ENCODE measurements around the gene CTSS. TPM values are rescaled to one million over a fixed set of nuclear protein-coding genes. Genes with fewer than 3 reads are reported as not detected.
"Not testable (repeated sequence)": the region's sequence is repeated elsewhere in the genome, so short reads cannot be mapped to it uniquely, and the experiment has no call there.

Gene CTSS
- total and polyA plus RNA-seq, 8 donors: 21.1 to 473 (median 27.6) TPM

DNA sequence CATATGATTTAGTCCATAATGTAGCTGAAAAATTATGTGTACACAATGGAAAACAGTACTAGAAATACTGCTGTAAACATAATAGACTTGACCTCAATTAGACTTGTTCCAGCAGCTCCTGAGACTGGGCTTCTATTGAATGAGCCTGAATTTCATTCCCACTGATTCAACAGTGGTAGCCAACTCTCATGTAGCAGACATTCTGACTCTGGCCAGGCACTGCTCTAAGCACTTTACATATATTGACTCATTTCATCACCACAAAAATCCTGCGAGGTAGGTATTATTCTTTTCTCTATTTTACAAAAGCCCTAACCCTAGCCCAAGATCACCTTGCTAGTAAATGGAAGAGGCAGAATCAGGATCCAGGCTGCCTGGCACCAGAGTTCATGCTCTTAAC lies 12.8 kb upstream of the CTSS start:
- Histone ChIP-seq H3K36me3 (no peaks in the 10 kb centered on the region), H3K27me3 (no peaks in the 10 kb centered on the region), H3K9me3 (no peaks in the 10 kb centered on the region), H3K4me1 (peaks cover 0 to 36% of the 10 kb centered on the region in 2 donors), H3K4me3 (no peak overlapping the region), H3K27ac (no peak overlapping the region)
- intact Hi-C loops (cut with DNase I): no loop called here
- TF ChIP-seq, protein P1, sequence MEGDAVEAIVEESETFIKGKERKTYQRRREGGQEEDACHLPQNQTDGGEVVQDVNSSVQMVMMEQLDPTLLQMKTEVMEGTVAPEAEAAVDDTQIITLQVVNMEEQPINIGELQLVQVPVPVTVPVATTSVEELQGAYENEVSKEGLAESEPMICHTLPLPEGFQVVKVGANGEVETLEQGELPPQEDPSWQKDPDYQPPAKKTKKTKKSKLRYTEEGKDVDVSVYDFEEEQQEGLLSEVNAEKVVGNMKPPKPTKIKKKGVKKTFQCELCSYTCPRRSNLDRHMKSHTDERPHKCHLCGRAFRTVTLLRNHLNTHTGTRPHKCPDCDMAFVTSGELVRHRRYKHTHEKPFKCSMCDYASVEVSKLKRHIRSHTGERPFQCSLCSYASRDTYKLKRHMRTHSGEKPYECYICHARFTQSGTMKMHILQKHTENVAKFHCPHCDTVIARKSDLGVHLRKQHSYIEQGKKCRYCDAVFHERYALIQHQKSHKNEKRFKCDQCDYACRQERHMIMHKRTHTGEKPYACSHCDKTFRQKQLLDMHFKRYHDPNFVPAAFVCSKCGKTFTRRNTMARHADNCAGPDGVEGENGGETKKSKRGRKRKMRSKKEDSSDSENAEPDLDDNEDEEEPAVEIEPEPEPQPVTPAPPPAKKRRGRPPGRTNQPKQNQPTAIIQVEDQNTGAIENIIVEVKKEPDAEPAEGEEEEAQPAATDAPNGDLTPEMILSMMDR (IDR thresholded peaks at IDR 0.05): no peak
- DNase-seq (no peak), ATAC-seq (peak; percentile 31)

DNA sequence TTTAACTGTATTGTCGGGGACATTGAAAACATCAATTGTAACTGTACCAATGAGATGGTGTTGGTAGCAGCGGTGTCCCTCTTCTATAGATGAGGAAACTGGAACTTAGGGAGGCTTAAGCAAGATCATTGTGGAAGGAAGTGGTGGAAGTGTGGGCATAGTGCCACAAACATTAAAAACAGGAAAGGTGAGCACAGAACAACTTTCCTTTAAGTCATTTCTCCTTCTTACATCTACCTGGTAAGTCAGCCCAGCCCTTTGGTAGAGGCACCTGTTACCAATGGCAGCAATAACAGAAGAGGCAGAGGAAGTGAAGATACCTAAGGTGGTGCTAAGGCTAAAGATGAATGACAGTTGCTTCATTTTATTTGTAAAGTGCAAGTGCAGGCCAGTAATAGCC lies 12.0 kb upstream of the CTSS start:
- Histone ChIP-seq H3K27ac (peak overlapping the region in 1 of 2 donors; percentile 38), H3K9me3 (no peaks in the 10 kb centered on the region), H3K4me1 (peaks cover 0 to 36% of the 10 kb centered on the region in 2 donors), H3K4me3 (no peak overlapping the region), H3K27me3 (no peaks in the 10 kb centered on the region), H3K36me3 (no peaks in the 10 kb centered on the region)
- ATAC-seq: no peak
- DNase-seq: no peak
- TF ChIP-seq, protein P1 (IDR thresholded peaks at IDR 0.05): no peak
- intact Hi-C loops (cut with DNase I): no loop called here

DNA sequence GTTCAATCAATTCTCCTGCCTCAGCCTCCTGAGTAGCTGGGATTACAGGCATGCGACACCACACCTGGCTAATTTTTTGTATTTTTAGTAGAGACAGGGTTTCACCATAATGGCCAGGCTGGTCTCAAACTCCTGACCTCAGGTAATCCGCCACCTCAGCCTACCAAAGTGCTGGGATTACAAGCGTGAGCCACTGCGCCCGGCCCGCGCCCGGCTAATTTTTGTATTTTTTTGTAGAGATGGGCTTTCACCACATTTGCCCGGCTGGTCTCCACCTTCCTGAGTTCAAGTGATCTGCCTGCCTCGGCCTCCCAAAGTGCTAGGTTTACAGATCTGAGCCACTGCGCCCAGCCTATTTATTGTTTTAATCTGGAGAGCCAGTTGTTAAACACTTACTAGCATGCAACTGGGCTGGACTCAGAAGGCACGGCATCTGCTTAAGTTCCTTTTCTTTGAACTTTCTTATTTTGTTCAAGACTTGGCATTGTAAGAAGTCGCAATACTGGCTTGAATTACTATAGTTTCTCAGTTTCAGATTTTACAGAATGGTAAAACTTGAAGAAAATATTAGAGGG lies 10.4 kb upstream of the CTSS start:
- H3K4me3 ChIP-seq; H3K27me3 ChIP-seq; DNase-seq; H3K27ac ChIP-seq; H3K9me3 ChIP-seq; H3K36me3 ChIP-seq; intact Hi-C loops (cut with DNase I); ATAC-seq: not testable (repeated sequence)
- peaks cover 0 to 49% of the 10 kb centered on the region in 2 donors for H3K4me1 ChIP-seq

DNA sequence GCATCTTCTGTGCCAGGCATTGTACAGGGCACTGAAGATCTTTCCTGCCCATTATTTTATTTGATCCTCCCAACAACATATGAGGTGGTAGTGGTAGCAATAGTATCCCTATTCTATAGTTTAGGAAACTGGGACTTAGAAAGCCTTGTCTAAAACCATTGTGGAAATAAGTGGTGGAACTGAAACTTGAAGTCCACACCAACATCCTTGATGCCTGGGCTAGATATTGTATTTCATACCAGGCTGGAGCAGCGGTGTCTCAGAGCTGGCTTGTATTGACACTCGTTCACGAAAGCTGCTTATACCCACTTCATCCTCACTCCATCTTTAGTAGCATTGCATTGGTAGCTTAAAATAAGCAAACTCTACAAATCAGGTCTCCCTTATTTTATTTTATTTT lies 9.7 kb upstream of the CTSS start:
- no peak for DNase-seq
- TF ChIP-seq, protein P1 (IDR thresholded peaks at IDR 0.05): no peak
- no peaks in the 10 kb centered on the region for H3K9me3 ChIP-seq
- intact Hi-C loops (cut with DNase I): no loop called here
- H3K27me3 ChIP-seq: no peaks in the 10 kb centered on the region
- no peaks in the 10 kb centered on the region for H3K36me3 ChIP-seq
- H3K4me3 ChIP-seq: no peak overlapping the region
- ATAC-seq: no peak
- H3K27ac ChIP-seq: no peak overlapping the region
- H3K4me1 ChIP-seq: peaks cover 0 to 49% of the 10 kb centered on the region in 2 donors

DNA sequence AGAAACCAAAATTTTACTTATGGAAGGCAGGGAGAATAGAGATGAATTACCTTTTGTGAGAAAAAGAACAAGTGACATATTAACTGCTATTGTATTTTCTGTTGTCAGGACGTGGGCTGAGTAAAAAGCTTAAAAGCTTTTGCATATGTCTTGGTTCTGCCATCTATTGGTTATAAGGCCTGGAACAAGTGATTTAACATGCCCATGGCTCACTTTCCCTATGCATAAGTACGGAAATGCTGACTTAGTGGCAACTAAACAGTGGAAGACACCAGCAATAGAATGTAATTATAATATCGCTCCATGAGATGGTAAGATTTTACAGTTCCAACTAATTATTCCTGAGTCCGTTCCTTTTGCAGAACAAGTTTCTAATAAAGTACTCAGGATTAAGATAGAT lies 6.7 kb upstream of the CTSS start:
- Histone ChIP-seq H3K36me3 (no peaks in the 10 kb centered on the region), H3K9me3 (no peaks in the 10 kb centered on the region), H3K27ac (no peak overlapping the region), H3K27me3 (no peaks in the 10 kb centered on the region), H3K4me3 (no peak overlapping the region), H3K4me1 (peaks cover 0 to 29% of the 10 kb centered on the region in 2 donors)
- intact Hi-C loops (cut with DNase I): no loop called here
- ATAC-seq (no peak), DNase-seq (no peak)
- TF ChIP-seq, protein P1 (IDR thresholded peaks at IDR 0.05): no peak

DNA sequence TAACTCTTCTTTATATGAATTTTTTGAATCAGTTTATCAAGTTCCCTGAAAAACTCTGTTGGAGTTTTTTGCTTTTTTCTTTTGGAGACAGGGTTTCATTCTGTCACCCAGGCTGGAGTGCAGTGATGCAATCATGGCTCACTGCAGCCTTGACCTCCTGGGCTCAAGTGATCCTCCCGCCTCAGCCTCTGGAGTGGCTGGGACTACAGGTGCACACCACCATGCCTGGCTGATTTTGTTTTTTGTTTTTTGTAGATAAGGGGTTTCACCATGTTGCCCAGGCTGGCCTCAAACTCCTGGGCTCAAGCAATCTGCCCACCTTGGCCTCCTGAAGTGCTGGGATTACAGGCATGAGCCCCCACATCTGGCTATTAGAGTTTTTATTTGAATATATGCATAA lies 2.1 kb upstream of the CTSS start:
- ATAC-seq; H3K27ac ChIP-seq; H3K36me3 ChIP-seq; H3K4me3 ChIP-seq; intact Hi-C loops (cut with DNase I); DNase-seq; H3K27me3 ChIP-seq; H3K9me3 ChIP-seq: not testable (repeated sequence)
- peaks cover 9 to 48% of the 10 kb centered on the region in 2 donors for H3K4me1 ChIP-seq

DNA sequence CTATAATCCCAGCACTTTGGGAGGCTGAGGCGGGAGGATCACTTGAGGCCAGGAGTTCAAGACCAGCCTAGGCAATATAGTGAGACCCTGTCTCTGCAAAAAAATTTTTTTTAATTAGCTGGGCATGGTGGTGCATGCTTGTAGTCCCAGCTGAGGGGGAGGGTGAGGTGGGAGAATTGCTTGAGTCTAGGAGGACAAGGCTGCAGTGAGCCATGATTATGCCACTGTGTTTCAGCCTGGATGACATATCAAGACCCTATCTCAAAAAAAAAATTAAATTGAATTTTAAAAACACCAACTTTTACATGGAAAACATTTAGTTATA lies 361 bp upstream of the CTSS start:
- Histone ChIP-seq H3K4me3 (peak overlapping the region; percentile 25 to 54), H3K27ac (peak overlapping the region; percentile 81 to 97), H3K4me1 (peaks cover 9 to 50% of the 10 kb centered on the region in 2 donors)
- H3K9me3 ChIP-seq; DNase-seq; H3K27me3 ChIP-seq; ATAC-seq; intact Hi-C loops (cut with DNase I); H3K36me3 ChIP-seq: not testable (repeated sequence)
